ENCODE data around the gene CACNA1I. TPM values are rescaled to one million over a fixed set of nuclear protein-coding genes. Genes with fewer than 3 reads are reported as not detected.

Gene CACNA1I
- total RNA-seq, 1 experiment from 2014 or later, result 0.02 TPM

DNA sequence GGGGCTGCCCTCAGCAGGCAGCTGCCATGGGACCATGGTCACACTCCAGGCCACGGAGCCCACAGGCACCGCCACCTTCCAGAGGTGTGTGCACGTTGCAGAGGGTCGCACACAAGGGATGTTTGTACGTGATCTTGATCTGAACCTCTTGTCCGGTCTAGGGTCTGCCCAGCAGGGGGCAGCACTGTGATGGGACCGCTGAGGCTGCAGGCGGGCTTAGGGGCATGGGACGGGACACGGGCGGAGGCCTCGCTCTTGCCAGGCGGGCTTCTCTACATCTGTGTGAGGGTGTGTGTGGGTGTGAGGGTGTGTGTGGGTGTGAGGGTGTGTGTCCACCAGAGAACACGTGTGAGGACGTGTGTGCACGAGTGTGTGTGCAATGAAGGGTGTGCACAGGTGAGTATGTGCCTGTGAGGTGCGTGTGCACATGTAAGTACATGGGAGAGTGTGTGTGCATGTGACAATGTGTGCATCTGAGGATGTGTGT is 52.4 kb downstream of the CACNA1I start:
- H3K36me3 Mint-ChIP-seq (ENCODE audit: insufficient read depth, unreplicated experiment), result no peaks in the 10 kb centered on the region
- no peak overlapping the region for H3K27ac Mint-ChIP-seq (ENCODE audit: low read depth, unreplicated experiment)
- H3K27me3 Mint-ChIP-seq (ENCODE audit: insufficient read depth, unreplicated experiment), result peaks cover 28% of the 10 kb centered on the region
- peak; percentile 54 for DNase-seq (ENCODE audit: unreplicated experiment)
- TF ChIP-seq, protein P1, sequence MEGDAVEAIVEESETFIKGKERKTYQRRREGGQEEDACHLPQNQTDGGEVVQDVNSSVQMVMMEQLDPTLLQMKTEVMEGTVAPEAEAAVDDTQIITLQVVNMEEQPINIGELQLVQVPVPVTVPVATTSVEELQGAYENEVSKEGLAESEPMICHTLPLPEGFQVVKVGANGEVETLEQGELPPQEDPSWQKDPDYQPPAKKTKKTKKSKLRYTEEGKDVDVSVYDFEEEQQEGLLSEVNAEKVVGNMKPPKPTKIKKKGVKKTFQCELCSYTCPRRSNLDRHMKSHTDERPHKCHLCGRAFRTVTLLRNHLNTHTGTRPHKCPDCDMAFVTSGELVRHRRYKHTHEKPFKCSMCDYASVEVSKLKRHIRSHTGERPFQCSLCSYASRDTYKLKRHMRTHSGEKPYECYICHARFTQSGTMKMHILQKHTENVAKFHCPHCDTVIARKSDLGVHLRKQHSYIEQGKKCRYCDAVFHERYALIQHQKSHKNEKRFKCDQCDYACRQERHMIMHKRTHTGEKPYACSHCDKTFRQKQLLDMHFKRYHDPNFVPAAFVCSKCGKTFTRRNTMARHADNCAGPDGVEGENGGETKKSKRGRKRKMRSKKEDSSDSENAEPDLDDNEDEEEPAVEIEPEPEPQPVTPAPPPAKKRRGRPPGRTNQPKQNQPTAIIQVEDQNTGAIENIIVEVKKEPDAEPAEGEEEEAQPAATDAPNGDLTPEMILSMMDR (IDR thresholded peaks at IDR 0.05; ENCODE audit: unreplicated experiment), result peak; percentile 56
- H3K9me3 Mint-ChIP-seq (ENCODE audit: unreplicated experiment), result no peaks in the 10 kb centered on the region
- POLR2A ChIA-PET, result no interaction called here
- H3K4me3 Mint-ChIP-seq (ENCODE audit: unreplicated experiment), result no peak overlapping the region
- intact Hi-C loops (cut with micrococcal nuclease), result loop anchor here (1.0 to 10.0 kb wide), 2 partner anchors 312 to 401 kb away; no protein-coding TSS in a partner anchor
- BruUV-seq (replicated peaks), result no TSS peak
- CTCF ChIA-PET, result no interaction called here
- no peaks in the 10 kb centered on the region for H3K4me1 Mint-ChIP-seq (ENCODE audit: insufficient read depth, unreplicated experiment)

DNA sequence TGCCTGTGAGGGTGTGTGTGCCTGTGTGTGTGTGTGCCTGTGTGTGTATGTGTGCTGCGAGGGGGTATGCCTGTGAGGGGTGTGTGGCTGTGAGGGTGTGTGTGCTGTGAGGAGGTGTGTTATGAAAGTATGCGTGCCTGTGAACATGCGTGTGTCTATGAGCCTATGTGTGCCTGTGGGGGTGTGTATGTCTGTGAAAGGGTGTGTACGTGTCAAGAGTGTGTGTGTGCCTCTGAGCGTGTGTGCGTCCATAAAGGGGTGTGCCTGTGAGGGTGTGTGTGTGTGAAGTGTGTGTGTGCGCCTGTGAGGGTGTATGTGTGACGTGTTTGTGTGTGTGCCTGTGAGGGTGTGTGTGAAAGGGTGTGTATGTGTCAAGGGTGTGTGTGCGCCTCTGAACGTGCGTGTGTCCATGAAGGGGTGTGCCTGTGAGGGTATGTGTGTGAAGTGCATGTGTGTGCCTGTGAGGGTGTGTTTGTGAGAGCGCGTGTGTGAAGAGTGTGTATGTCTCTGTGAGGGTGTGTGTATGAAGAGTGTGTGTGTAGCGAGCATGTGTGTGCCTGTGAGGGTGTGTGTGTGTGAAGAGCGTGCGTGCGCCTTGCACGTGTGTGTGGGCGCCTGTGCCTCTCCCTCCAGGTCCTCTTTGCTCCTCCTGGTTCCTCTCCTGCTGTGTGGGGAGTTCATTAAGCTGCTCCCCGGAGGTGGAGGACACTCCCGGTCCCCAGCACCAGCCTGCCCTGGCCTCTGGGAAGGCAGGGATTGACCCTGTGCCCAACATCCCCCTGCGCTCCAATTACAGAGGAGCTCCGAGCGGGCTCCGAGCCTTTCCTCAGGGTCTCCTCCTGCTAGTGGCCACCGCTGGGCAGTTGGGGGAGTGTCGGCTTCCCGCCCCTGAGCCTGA is 53.3 kb downstream of the CACNA1I start:
- TF ChIP-seq, protein P1 (IDR thresholded peaks at IDR 0.05; ENCODE audit: unreplicated experiment), result no peak
- intact Hi-C loops (cut with micrococcal nuclease), result loop anchor here (1.0 to 10.0 kb wide), 2 partner anchors 311 to 400 kb away; no protein-coding TSS in a partner anchor
- H3K27ac Mint-ChIP-seq (ENCODE audit: low read depth, unreplicated experiment), result no peak overlapping the region
- H3K4me3 Mint-ChIP-seq (ENCODE audit: unreplicated experiment), result no peak overlapping the region
- H3K27me3 Mint-ChIP-seq (ENCODE audit: insufficient read depth, unreplicated experiment), result peaks cover 18% of the 10 kb centered on the region
- ChIA-PET CTCF (interaction anchor here (0.6 to 1.2 kb wide), 4 partner anchors 13 to 403 kb away, joined by 3 to 6 read pairs (median 3); no protein-coding TSS in a partner anchor), POLR2A (no interaction called here)
- H3K36me3 Mint-ChIP-seq (ENCODE audit: insufficient read depth, unreplicated experiment), result no peaks in the 10 kb centered on the region
- H3K4me1 Mint-ChIP-seq (ENCODE audit: insufficient read depth, unreplicated experiment), result no peaks in the 10 kb centered on the region
- no peak for DNase-seq (ENCODE audit: unreplicated experiment)
- BruUV-seq (replicated peaks), result no TSS peak
- no peaks in the 10 kb centered on the region for H3K9me3 Mint-ChIP-seq (ENCODE audit: unreplicated experiment)

DNA sequence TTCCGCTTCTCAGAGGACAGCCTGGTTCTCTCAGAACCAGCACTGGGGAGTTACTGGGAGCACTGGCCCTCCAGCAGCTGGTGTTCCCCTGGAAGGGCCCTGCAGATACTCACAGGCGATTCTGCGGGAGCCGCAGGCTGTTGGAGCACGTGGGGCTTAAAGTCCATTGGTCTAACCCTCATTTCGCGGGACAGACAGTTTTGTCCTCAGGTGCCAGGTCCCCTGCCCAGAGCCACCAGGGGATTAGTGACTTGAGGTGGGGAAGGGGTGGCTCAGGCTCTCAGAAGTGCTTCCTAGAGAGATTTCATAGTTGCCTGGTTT is 53.9 kb downstream of the CACNA1I start:
- no peak overlapping the region for H3K27ac Mint-ChIP-seq (ENCODE audit: low read depth, unreplicated experiment)
- DNase-seq (ENCODE audit: unreplicated experiment), result no peak
- H3K27me3 Mint-ChIP-seq (ENCODE audit: insufficient read depth, unreplicated experiment), result peaks cover 12% of the 10 kb centered on the region
- no TSS peak for BruUV-seq (replicated peaks)
- no peaks in the 10 kb centered on the region for H3K9me3 Mint-ChIP-seq (ENCODE audit: unreplicated experiment)
- no peaks in the 10 kb centered on the region for H3K4me1 Mint-ChIP-seq (ENCODE audit: insufficient read depth, unreplicated experiment)
- ChIA-PET POLR2A (no interaction called here), CTCF (interaction anchor here (0.6 to 1.2 kb wide), 4 partner anchors 13 to 402 kb away, joined by 3 to 6 read pairs (median 3); no protein-coding TSS in a partner anchor)
- intact Hi-C loops (cut with micrococcal nuclease), result loop anchor here (10.0 kb wide), 1 partner anchor 310 kb away; no protein-coding TSS in a partner anchor
- TF ChIP-seq, protein P1 (IDR thresholded peaks at IDR 0.05; ENCODE audit: unreplicated experiment), result no peak
- no peaks in the 10 kb centered on the region for H3K36me3 Mint-ChIP-seq (ENCODE audit: insufficient read depth, unreplicated experiment)
- no peak overlapping the region for H3K4me3 Mint-ChIP-seq (ENCODE audit: unreplicated experiment)

Data from MCF 10A (cell line).